Ishikawa (cell line): ENCODE data around the gene C12orf42.

ENCODE experiments used
- REST ChIP-seq: IDR thresholded peaks from 2 replicates; pipeline ENCODE4 v1.6.1; 2012; ENCODE audit warnings: low read depth, mild to moderate bottlenecking
- YY1 ChIP-seq: IDR thresholded peaks from 2 replicates; pipeline ENCODE4 v1.6.1; 2012; ENCODE audit warnings: low read depth

- no peak for TF ChIP-seq YY1
- no peak for TF ChIP-seq REST
These were observed 217.4 kb downstream of the C12orf42 start for GRCh38 chr12:103278329-103278728.
